BJ (cell line): ENCODE results near the gene ZBTB43. TPM values are rescaled to one million over a fixed set of nuclear protein-coding genes. Genes with fewer than 3 reads are reported as not detected.
"Not testable (repeated sequence)": the region's sequence is repeated elsewhere in the genome, so short reads cannot be mapped to it uniquely, and the experiment has no call there.

Experiments used
- CTCF ChIA-PET: fragments of 350-600 bp; formaldehyde crosslinking; extraction: SDS; loops from one replicate; lab custom pipeline; 2021; ENCODE audit warnings: antibody characterized with exemption, inconsistent platforms; lab: Yijun Ruan, JAX
- POLR2A ChIA-PET: fragments of 300-600 bp; sonication (Branson Sonifier 250); formaldehyde crosslinking; extraction: SDS; loops from one replicate; lab custom pipeline; 2021; ENCODE audit warnings: antibody characterized with exemption; lab: Charles Lee
- DNase-seq: peaks from one replicate; pipeline ENCODE4 v3.0.0-alpha.2; 2011; ENCODE audit warnings: low read depth
- H3K27me3 ChIP-seq: 2 replicates; pipeline ENCODE4 v1.6.0; 2011; ENCODE audit warnings: low read length; ENCODE audit not compliant: control insufficient read depth, insufficient read depth
- H3K36me3 ChIP-seq: 2 replicates; pipeline ENCODE4 v1.5.1; 2011; ENCODE audit warnings: low read length; ENCODE audit not compliant: control insufficient read depth, insufficient read depth
- H3K4me3 ChIP-seq: 2 replicates; pipeline ENCODE4 v1.5.1; 2011; ENCODE audit warnings: low read depth, mild to moderate bottlenecking, control low read depth, low read length
- polyA plus RNA-seq: library from polyadenylated mRNA; depleted of rRNA; stranded (reverse); fragments of >200 nt; gene quantifications from 2 replicates; pipeline ENCODE4 v1.2.3, GENCODE V29; 2011
- TF ChIP-seq, protein P1 (sequence below): IDR thresholded peaks from 2 replicates; pipeline ENCODE4 v1.5.1; 2011; ENCODE audit warnings: low read depth, mild to moderate bottlenecking, control low read depth, inconsistent platforms, low read length, moderate library complexity; ENCODE audit not compliant: insufficient read depth

Gene ZBTB43
- polyA plus RNA-seq, 1 experiment, result 4.6 TPM

DNA sequence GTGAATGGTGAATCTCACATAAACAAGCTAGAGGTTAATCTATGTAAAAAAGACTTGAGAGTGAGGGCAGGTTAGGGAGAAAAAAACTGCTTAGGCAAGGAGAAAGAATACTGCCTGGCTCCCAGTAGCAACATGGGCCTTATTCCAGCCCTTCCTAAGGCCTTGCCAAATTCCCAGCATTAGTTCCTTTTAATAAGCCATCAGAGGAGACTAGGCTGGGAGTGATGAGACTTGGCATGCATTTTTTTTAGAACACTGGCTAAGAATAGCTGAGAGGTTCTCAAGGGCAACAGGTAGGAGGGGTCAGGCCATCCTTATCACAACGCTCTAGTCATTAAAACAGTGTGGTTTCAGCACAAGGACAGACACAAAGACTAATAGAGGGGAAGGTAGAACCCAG is 20.9 kb upstream of the ZBTB43 start:
- Histone ChIP-seq H3K27me3 (peaks cover 5% of the 10 kb centered on the region), H3K4me3 (no peak overlapping the region), H3K36me3 (no peaks in the 10 kb centered on the region)
- TF ChIP-seq, protein P1, sequence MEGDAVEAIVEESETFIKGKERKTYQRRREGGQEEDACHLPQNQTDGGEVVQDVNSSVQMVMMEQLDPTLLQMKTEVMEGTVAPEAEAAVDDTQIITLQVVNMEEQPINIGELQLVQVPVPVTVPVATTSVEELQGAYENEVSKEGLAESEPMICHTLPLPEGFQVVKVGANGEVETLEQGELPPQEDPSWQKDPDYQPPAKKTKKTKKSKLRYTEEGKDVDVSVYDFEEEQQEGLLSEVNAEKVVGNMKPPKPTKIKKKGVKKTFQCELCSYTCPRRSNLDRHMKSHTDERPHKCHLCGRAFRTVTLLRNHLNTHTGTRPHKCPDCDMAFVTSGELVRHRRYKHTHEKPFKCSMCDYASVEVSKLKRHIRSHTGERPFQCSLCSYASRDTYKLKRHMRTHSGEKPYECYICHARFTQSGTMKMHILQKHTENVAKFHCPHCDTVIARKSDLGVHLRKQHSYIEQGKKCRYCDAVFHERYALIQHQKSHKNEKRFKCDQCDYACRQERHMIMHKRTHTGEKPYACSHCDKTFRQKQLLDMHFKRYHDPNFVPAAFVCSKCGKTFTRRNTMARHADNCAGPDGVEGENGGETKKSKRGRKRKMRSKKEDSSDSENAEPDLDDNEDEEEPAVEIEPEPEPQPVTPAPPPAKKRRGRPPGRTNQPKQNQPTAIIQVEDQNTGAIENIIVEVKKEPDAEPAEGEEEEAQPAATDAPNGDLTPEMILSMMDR, result no peak
- CTCF ChIA-PET, result interaction anchor here (0.9 to 10.2 kb wide), 5 partner anchors 11 to 174 kb away, joined by 3 to 252 read pairs (median 4); partner anchors contain the start of gene LMX1B
- POLR2A ChIA-PET, result interaction anchor here (0.6 kb wide), 1 partner anchor 36 kb away, joined by 3 read pairs; no protein-coding TSS in a partner anchor
- DNase-seq, result no peak

DNA sequence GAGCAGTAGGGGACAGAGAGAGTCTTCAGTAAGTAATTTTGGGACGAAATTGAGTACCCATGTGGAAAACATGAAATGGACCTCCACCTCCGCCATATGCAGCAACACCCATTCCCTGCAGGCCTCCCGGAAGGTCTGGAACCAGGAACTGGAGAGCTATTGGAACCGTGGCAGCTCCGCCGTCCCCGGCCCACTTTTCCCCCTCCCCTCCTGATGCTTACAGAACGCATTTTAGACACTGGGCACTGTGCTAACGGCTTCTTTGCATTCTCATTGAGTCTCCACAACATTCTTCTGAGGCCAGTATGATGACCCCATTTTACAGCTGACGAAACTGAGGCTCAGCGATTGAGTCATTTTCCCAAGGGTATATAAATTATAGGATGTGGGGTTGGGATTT is 20.4 kb upstream of the ZBTB43 start:
- TF ChIP-seq, protein P1, result no peak
- DNase-seq, result no peak
- ChIA-PET POLR2A (no interaction called here), CTCF (interaction anchor here (0.9 to 10.2 kb wide), 2 partner anchors 78 to 90 kb away, joined by 3 to 252 read pairs; no protein-coding TSS in a partner anchor)
- Histone ChIP-seq H3K27me3 (peaks cover 5% of the 10 kb centered on the region), H3K36me3 (no peaks in the 10 kb centered on the region), H3K4me3 (no peak overlapping the region)

DNA sequence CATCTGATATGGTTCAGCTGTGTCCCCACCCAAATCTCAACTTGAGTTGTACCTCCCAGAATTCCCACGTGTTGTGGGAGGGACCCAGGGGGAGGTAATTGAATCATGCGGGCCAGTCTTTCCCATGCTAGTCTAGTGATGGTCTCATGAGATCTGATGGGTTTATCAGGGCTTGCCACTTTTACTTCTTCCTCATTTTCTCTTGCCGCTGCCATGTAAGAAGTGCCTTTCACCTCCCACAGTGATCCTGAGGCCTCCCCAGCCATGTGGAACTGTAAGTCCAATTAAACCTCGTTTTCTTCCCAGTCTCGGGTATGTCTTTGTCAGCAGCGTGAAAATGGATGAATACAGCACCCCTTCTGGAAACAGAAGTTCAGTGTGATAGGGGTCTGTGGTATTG is 20.0 kb upstream of the ZBTB43 start:
- CTCF ChIA-PET, result interaction anchor here (10.2 kb wide), 1 partner anchor 78 kb away, joined by 252 read pairs; no protein-coding TSS in a partner anchor
- H3K36me3 ChIP-seq, H3K27me3 ChIP-seq, POLR2A ChIA-PET, H3K4me3 ChIP-seq, DNase-seq: not testable (repeated sequence)

DNA sequence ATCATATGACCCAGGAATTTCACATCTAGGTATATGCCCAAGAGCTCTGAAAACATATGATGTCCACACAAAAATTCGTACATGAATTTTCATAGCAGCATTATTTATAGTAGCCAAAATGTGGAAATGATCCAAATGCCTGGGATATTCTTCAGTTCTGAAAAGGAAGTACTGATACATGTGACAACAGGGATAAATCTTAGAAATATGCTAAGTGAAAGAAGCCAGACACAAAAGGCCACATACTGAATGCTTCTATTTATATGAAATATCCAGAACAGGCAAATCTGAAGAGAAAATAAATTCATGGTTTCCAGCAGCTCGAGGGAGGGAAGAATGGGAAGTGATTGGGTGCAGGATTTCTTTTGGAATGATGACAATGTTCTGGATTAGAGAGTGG is 16.8 kb upstream of the ZBTB43 start:
- Histone ChIP-seq H3K36me3 (no peaks in the 10 kb centered on the region), H3K27me3 (peaks cover 5% of the 10 kb centered on the region), H3K4me3 (no peak overlapping the region)
- ChIA-PET CTCF (interaction anchor here (1.9 kb wide), 1 partner anchor 16 kb away, joined by 5 read pairs; the partner anchor contains the start of gene ZBTB43), POLR2A (no interaction called here)
- no peak for DNase-seq
- TF ChIP-seq, protein P1, result no peak

DNA sequence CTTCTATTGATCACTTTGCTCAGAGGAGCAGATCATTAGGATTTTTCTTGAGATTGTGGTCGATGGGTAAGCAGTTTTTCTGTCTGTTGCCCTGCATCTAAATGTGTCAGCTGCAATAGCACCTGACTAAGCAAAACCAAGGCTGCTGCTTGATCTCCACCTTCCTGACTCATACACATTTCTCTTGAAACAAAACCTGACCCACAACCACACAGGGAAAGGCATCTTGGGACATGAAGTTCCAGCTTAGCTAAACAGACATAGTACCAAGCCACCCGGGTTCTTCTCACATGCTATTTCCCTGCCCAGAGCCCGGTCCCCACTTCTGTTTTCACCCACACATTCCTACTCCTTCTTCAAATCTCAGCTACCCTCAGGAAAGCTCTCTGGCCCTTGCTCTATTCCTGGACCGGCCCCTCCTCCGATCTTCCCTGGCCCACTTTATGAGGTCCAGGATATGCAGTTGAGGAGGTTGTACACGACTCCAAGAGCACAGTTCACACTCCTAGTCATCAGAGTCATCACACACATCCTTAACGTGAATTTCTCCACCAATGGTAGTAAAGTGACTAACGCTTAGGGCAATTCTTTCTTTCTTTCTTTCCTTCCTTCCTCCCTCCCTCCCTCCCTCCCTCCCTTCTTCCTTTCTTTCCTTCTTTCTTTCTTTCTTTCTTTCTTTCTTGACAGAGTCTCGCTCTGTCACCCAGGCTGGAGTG is 16.0 kb upstream of the ZBTB43 start:
- DNase-seq, result no peak
- H3K36me3 ChIP-seq, result no peaks in the 10 kb centered on the region
- ChIA-PET CTCF (interaction anchor here (1.9 to 2.7 kb wide), 2 partner anchors 16 to 83 kb away, joined by 5 to 20 read pairs; partner anchors contain the start of gene ZBTB43), POLR2A (no interaction called here)
- peaks cover 3% of the 10 kb centered on the region for H3K27me3 ChIP-seq
- H3K4me3 ChIP-seq, result no peak overlapping the region
- TF ChIP-seq, protein P1, result no peak
